Activated CD8-positive, alpha-beta memory T cell treated with anti-CD3 and anti-CD28 coated beads, Interleukin-2, amount 50 U/mL, for 4 hours (primary cell): ENCODE measurements around the gene MNT.

Source experiments
- DNase-seq: peaks from one replicate; pipeline ENCODE4 v3.0.0-alpha.2; 2020

Gene MNT

DNA sequence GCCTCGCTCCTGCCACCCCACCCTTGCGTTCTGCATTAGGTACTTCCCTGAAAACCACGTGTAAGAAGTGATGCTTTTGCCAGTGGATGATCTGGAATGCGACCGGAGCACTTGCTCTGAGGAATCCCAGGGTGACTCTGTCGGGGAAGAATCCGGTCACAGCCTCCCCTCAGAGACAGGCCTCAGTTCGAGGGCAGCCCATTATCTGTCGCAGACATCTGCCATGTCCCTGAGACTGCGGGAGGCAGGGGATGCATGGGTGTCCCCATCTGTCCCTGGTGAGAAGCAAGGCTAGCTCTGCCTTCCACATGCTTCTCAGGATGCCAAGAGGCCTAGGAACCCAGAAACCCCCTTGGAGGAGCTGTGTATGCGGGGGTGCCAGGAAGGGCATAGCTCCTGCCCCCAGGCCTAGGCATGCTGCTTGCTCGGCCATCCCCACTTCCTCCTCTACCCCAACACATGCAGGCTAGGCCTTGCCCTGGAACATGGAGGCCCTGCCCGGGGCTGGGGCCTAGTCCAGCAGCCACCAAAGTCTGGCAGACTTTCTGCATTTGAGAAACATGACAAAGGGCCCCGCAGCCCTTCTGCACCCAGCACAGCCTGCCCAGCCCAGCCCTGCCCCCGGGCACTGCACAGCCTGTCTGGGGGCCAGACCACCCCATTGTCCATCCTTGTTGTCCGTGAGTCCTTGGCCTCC lies 20.5 kb downstream of the MNT start:
- no peak for DNase-seq

DNA sequence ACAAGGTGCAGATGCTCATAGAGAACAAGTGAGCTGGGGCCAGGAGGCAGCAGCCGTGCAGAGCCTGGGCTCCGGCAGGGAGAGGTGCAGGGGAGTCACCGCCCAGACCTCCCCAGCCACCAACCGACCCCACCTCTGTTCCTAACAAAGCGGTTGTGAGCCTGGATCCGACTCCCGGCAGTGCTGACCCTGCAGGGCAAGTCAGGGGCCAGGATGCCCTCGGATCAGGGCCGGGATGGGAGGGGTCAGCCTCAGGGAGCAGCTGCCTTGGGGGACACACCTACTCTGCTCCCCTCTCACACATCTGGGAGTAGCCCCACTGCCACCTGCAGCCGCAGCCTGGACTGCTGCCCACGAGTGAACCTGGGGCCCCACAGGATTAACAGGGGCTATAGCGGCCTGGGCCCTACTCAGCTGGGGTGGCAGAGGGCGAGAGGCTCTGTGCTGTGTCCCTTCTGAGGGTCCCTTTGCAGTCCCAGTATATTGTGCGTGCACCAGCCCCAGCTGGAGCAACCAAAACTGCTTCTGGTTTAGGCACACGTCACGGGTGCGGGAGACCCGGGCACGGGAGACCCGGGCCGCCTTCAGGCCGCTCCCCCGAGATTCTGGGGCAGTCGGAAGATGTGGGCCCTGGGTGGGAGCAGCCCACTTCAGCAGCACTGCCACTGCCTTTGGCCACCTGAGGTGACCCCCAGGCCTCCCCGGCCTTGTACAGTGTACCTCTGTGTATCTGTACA lies 21.2 kb downstream of the MNT start:
- DNase-seq = no peak

DNA sequence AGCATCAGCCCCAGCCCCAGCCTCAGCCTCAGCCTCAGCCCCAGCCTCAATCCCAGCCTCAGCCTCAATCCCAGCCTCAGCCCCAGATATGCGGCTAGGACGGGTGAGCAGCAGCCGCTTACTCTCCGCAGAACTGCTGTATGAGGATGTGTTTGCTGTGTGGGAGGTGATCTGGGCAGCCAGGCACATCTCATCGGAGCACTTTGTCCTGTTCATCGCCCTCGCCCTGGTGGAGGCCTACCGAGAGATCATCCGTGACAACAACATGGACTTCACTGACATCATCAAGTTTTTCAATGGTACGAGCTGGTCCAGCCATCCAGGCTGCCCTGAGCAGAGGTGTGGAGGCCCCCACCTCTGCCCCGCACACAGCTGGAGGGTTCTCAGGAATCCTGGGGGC lies 22.0 kb downstream of the MNT start:
- no peak for DNase-seq

DNA sequence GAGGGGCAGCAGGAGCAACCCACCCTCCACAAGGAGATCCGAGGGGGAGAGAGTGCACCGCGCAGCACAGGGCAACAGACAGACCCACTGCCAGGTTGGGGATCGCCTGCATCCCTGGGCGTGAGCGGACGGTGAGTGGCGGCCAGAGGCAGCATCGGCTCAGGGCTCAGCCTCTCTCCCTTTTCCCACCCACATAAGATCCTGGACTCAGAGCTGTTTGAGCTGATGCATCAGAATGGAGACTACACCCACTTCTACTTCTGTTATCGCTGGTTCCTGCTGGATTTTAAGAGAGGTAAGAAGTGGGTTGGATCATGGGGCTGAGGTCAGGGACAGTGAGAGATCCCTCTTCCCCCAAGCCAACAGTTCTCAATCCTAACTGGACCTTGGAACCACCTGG lies 23.2 kb downstream of the MNT start:
- no peak for DNase-seq

DNA sequence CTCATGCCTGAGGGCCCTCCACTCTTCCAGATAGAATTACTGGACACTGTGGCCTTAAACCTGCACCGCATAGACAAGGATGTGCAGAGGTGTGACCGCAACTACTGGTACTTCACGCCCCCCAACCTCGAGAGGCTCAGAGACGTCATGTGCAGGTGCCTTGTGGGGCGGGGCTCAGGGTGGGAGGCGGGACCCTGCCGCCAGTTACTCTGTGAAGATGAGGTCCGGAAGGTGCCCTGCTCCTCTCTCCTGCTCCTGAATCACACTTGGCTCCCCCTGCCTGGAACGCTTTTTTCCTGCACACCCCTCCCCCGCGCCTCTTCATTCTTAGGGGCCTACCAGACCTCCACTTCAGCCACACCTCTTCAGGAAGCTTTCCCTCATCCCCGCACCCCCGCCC lies 24.8 kb downstream of the MNT start:
- DNase-seq = no peak

DNA sequence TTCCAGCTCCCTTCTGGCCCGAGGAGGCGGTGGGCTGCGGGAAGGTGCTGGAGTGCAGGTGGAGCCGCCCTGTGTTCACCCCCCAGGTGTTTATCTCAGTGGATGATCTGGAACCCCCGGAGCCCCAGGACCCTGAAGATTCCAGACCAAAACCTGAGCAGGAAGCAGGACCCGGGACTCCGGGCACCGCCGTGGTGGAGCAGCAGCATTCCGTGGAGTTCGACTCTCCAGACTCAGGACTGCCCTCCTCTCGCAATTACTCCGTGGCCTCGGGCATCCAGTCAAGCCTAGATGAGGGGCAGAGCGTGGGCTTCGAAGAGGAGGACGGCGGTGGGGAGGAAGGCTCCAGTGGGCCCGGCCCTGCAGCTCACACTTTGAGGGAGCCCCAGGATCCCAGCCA lies 25.5 kb downstream of the MNT start:
- DNase-seq = no peak

DNA sequence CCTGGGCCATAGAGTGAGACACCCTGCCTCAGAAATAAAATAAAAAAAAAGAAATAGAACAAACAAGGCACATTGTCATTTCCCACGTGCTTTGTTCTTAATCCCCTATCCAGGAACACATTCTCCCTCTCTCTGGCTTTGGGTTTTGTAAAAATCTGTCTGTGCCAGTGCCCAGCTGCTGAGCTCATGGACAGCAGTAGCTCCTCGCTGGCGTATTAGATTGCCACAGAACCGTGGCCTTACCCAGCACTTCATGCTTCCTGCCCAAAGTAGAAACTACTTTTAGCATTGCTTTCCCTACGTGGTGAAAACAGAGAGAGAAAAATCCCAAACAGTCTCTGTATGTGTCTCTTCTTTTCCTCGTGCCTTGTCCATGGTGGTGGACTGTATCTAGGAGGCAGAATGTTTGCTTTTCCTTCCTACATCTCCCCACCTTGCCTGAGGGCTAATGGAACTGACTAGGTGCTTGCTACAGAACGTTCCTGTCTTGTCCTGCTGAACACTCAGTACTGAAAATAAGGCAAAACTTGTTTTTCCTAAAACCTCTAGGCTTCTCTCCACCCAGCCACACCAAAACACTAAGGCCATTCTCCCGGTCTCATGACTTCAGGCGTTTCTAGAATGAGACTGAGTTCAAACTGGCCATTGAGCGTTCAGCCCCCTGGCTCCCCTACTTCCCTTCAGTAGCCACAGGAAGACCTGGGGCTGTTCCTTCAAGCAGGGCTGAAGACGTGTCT lies 26.1 kb downstream of the MNT start:
- no peak for DNase-seq

DNA sequence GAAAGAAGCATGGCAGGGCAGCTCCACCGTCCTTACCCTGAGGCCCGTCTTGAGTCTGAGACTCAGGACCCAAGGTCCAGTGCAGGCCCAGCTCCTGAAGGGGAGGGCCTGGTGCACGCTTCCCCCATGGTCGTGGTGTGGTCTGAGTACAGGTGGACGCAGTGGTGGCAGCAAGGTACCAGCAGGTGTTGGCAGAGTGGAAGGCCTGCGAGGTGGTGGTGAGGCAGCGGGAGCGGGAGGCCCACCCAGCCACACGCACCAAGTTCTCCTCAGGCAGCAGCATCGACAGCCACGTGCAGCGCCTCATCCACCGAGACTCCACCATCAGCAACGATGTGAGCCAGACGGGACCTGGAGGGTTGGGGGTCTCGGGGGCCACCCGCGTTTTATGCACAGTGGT lies 27.7 kb downstream of the MNT start:
- no peak for DNase-seq

DNA sequence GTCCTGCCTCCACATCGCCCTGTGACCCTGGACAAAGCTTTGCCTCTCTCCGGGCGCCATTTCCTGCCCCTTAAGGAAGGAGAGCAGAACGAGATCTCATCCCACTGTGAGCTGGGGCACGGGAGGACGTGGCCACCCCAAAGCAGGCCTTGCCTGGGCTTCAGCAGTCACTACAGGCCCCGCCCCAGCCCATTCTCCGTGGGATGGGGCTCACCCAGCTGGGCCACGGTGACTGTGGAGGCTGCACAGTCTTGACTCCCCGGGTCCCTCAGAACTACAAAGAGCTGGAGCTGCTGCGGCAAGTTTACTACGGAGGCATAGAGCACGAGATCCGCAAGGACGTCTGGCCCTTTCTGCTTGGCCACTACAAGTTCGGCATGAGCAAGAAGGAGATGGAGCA lies 28.2 kb downstream of the MNT start:
- DNase-seq = no peak

DNA sequence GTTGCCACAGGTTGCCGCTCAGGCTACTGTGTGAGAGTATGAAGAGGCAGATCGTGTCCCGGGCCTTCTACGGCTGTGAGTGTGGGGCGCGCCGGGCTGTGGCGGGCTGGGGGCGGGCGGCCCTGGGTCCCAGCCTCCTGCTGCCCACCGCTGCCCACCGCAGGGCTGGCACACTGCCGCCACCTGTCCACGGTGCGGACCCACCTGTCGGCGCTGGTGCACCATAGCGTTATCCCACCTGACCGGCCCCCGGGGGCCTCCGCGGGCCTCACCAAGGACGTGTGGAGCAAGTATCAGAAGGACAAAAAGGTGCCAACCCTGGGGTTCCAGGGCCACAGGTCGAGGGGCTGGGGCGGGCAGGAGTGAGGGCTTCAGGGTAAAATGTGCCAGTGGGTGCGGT lies 28.7 kb downstream of the MNT start:
- DNase-seq = no peak

DNA sequence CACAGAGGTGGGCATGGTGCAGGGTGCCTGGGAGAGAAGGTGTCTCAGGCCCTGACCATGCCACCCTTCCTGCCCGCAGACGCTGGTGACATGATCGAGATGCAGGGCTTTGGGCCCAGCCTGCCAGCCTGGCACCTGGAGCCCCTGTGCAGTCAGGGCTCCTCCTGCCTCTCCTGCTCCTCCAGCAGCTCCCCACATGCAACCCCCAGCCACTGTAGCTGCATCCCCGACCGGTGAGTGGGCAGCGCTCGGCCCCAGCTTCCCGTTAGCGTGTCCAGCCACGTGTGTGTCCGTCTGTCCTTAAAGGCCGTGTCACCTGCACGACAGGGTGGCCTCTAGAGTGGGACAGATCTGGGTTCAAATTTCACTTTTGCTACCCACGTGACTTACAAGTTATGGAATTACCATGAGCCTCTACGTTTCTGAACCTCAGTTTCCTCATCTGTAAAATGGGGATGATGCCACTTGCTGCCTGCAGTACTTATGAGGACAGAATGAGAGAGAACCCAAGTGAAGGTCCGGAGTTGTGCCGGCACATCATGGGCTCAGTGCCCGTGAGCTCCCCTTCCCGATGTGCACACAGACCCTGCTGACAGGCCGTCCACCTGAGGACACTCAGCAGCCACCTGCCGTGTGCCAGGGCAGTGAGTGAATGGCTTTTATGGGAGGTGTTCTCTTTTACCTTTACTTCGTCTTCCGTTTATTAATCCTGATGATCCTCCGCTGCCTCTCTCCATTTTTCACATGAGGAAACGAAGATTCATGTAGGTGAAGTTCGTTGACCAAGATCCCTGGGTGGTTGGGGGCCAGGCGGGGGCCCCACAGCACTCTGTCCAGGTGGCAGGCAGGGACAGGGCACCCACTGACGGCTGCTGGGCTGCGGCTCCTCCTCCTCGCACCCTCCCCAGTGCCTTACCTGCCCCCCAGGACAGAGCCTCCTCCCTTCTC lies 29.4 kb downstream of the MNT start:
- DNase-seq = no peak

DNA sequence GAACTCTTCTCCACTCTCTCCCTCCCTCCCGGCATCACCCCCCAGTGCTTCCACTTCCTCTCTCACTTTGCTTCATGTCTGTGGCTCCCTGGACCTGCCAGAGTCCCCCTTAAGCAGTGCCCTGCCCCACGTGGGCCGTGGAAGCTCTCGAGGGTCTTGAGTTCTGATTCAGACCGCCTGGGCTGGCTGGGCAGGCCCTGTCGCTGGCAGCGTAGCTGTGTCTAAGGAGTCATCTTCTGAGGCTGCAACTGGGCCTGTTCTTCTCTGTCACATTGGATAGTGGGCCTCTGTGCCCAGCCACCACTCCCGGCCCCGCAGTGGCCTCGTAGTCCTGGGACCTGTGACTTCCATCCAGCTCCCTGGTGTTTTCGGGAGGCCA lies 30.7 kb downstream of the MNT start:
- no peak for DNase-seq

DNA sequence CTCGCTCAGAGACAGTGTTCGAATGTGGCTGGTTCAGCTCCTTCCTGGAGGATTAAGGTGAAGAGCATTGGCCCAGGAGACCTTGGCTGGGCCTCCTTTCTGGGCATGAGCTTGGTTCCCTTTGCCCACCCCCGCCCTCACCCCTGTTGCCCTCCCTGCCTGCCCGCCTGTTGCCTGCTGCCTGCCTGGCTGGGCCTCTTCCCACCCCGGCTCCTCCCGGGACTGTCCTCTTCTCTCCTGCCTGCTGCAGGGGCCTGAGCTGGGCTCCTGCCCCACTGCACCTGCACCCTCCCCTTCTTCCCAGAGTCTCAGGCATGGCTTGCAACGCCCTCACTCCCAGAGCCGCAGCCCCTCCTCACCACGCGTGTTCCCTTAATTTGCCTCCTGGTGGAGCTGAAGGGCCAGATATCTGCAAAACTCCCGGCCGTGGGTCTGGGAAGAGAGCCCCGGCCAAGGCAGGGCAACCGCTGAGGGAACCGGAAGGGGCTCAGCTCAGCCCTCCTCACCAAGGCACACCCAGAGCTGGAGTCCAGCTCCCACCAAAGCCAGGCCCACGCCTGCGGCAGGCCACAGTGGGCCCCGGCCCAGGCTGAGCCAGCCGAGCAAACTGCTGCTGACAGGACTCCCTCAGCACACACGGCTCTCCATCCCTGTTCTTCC lies 31.2 kb downstream of the MNT start:
- DNase-seq = no peak

DNA sequence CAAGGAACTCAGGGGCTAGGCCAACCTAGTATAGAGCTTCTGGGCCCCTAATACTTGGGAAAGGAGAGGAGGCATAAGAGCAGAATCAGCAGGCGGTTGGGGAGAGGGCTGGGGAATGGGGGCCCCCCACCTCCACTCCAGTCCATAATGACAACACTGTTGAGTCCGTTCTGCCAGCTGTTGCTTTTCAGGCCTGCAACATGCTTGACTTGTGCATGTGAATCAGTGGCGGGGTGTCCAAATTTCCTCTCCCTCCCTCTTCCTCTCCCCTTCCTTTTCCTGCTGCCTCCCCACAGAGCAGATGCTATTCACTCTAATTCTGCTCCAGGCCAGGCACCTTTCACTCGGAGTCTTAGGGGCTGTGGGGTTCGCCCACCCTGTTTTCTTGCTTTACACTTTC lies 31.8 kb downstream of the MNT start:
- DNase-seq = no peak

DNA sequence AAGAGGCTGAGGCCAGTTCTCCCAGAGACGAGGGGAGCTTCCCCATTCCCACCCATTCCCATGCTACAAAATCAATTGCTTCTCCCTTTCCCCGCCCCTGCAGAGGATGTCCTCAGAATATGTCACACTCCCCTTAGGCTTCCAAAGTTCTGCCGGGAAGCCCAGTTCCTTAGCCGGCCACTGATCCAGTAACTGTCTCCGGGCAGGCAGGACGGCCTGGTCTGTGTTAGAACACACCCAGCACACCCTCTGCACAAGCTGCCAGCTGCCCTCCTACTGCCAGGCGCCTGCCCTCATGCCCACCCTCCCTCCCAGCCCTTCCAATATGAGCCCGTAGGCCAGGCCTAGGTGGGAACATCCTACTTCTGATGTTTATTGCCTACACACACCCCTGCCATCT lies 32.5 kb downstream of the MNT start:
- DNase-seq = no peak

DNA sequence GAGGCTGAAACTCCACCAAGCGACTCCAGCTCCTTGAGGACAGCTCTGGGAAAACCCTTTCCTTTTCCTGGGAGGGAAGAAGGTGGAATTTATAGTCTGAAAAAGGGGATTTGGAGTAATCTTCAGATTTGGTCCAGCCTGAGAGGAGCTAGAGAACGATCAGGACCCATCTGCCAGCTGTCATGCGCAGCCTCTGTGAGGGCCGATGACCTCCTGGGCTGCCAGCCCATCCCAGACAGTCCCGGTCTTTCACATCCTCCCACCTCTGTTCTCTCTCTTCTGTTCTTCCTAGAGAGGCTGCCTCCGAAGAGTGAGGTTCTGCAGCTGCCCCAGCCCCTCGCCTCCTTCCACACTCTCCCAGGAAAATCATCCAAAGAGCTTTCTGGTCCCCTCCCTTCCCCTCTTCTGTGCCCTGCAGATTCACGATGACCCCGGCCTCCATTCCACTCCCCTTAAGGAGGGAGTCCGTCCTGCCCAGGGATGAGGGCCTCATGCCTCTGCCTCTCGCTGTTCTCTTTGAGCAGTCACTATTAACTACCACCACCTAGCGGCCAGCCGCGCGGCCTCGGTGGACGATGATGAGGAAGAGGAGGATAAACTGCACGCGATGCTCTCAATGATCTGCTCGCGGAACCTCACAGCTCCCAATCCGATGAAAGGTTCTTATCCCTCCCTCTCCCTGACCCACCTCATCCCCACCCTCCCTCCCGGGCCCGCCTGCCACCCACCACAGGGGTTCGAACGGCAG lies 33.9 kb downstream of the MNT start:
- DNase-seq = no peak

DNA sequence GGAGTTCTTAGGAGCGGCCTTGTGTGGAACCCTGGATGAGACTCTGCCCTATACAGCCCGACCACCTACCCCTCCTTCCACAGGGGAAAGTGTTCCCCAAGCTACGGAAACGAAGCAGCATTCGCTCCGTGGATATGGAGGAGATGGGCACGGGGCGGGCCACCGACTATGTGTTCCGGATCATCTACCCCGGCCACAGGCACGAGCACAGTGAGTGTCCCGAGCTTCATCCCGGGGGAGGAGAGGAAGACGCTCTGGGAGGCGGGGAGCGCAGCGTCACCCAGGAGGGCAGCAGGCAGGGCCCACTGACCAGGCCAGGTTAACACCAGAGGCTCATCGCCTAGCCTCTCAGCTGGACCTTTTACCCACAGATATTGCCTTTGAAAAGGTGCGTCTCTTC lies 35.7 kb downstream of the MNT start:
- DNase-seq = no peak

DNA sequence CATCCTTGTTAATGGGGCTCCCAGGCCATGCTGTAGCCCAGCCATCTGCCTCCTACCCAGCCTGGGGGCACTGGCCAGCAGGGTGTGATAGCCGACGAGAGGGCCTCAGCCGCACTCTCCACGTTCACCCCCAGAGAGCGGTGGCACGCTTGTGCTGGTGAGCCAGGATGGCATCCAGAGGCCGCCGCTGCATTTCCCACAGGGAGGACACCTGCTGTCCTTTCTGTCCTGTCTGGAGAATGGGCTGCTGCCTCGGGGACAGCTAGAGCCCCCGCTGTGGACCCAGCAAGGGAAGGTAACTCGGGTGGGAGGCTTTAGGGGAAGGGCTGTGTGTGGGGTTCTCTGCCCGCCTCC lies 36.1 kb downstream of the MNT start:
- no peak for DNase-seq

DNA sequence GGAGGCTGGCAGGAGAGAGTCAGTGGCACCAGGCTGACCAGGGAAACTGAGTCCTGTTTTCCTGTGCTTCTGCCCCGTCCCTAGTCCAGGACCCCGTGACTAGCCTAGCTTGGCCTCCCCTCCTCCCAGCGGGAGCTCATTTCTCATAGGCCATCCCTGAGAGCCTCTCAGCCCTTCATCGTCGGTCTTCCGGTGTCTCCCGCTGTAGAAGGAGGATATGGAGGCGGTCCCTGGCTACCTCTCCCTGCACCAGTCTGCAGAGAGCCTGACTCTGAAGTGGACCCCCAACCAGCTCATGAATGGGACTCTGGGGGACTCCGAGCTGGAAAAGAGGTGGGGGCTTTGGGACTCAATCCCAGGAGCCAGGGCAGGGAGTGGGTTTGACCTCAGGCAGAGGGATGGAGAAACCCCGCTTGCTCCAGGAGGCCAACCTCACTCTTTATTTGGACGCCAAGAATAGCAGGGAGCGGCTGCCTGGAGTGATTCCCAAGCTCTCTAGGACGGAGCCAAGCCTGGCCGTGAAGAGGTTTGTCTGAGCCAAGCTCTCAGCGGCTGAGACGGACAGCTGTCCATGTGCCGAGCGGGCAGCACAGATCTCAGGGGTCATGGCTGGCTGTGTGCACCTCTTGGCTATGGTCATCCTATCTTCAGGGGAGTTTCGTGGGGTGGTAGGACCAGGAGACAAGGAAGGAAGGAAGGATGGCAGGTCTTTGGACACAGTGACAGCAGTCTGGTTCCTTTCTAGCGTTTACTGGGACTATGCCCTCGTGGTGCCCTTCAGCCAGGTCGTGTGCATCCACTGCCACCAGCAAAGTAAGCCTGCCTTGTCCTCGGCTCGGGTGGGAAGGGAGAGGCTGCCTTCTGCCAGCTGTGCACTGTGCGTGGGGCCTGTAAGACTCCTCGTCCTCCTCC lies 36.8 kb downstream of the MNT start:
- no peak for DNase-seq

DNA sequence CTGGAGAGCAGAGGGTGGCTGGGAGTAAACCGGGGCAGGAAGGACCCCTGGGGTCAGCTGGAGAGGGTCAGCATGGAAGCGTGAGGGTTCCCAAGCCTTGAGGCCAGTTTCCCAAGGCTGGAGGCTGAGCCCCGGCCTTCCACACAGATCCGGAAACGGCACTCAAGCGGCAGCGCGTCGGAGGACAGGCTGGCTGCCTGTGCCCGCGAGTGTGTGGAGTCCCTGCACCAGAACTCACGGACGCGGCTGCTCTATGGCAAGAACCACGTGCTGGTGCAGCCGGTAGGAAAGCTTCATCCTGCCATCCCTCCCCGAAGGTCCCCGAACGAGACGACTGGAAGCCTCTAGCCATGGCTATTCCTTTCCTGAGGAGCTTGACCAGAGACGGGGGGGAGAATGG lies 37.5 kb downstream of the MNT start:
- no peak for DNase-seq

DNA sequence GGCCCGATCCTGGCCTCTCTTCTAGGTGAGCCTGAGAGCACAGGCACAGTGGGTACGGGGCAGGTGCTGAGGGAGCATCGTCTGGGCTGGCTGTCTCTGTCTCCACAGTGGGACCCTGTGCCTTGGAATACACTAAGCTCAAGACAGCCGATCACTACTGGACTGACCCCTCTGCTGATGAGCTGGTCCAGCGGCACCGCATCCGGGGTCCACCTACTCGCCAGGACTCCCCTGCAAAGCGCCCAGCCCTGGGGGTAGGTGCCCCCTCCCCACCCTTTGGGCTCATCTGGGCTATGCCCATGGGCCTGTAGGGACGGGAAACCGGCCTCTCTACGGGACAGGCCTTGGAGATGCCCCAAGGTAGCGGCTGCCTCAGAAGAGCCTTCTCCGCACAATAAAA lies 38.0 kb downstream of the MNT start:
- no peak for DNase-seq
